ENCODE data around the gene HSD17B13. TPM values are rescaled to one million over a fixed set of nuclear protein-coding genes. Genes with fewer than 3 reads are reported as not detected.
"Not testable (repeated sequence)": the region's sequence is repeated elsewhere in the genome, so short reads cannot be mapped to it uniquely, and the experiment has no call there.

HSD17B13 gene, protein sequence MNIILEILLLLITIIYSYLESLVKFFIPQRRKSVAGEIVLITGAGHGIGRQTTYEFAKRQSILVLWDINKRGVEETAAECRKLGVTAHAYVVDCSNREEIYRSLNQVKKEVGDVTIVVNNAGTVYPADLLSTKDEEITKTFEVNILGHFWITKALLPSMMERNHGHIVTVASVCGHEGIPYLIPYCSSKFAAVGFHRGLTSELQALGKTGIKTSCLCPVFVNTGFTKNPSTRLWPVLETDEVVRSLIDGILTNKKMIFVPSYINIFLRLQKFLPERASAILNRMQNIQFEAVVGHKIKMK
- total RNA-seq = 0.31 TPM

DNA sequence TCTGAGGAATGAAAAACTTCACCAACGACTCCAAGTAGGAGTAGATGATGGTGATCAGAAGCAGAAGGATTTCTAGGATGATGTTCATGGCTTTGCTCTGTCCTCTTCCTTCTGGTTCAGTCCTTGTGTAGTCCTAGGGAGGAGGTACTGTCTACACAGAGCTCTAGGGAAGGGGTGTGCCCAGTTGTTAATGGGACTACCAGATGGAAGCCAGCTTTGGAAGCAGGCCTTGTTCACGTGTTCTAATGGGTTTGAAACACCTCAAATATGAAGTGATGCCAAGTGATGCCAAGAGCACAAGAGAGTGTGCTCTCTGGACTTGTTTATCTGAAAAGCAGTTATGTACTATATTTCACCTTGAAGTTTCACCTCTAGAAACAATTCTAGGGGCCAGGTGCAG, at the start of gene HSD17B13:
TSS of gene HSD17B13 (minus strand) at position 129 of the 400 bp plus-strand sequence. CDS start at position 88, 41 bp downstream.
- no peak for DNase-seq (ENCODE audit: low spot score)

DNA sequence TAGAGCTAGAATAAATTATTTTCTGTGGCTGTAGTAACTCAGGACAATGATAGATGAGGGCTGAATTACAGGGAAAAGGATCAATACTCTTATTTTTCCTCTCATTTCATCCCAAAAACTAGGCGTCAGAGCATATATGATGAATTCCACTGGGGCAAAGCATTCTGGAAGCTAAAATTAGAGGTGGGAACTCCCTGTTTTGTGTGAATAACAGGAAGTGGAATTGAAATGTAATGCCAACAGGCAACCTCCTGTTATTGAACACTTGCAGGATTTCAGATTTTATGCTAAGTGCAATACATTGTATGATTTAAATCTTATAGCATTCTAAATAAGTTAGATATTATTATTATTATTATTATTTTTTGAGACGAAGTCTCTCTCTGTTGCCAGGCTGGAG, 47.4 kb upstream of the HSD17B13 start:
- DNase-seq (ENCODE audit: low spot score) = no peak

DNA sequence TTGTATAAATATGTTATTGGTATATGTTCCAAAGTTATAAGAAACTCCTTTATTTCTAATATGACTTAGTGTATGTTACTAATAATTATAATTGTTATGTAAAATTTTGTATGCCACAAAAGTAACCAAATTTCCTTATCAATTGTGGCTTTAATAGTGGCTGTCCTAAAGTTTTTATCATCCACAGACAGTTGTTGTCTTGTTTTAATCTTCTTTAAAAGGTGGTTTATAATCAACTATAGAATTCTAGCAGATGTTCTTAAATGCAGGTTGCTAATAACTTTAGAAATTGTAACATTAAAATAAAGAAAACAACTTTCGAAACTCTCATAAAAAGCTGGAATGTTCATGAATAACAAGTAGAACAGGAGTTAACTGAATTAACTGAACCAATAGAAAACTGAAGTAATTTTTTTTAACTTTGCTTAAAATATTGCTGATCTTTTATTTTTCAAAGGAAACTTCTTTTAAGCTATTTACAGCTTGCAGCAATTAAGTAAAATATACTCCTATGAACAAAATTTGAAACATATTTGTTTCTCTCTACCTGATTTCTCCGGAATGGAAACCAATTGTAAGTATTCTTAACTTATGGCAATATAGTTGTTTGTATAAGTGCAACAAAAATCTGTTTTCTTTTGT, 44.0 kb upstream of the HSD17B13 start:
- no peak for DNase-seq (ENCODE audit: low spot score)

DNA sequence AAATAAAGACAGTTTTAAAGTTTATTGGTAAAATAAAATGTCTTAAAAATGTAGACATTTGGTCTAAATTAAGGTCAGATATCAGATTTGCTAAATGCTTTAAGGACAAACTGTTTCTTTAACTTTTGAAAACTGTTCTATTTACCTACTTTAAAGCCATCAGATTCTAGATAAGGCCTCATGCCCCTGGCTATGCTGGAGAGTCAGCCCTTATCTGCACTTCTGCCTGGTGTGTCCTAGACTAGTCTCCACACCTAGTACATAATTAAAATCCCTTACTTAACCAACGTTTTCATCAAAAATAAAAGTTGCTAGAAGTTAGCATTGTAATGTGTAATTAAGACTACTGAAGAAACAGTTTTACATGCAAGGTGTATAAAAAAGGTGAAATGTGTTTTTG, 42.7 kb upstream of the HSD17B13 start:
- no peak for DNase-seq (ENCODE audit: low spot score)

DNA sequence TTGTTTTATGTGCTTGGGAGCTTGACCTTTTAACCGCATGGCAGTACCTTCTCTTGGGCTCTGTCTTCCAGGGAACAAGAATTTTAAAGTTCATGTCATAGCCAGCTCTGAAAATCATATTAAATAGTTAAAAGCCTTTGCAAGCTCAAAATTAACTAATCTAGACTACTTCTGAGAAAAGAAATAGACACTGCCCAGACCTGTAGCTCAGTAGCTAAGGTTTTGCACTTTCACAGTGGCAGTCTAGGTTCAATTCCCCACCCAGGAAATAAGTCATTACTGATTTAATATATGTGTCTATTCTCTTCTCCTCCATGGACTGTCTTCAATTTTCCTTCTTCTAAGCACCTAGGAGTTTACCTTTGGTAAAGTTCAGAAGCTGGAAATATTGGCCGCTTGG, 40.9 kb upstream of the HSD17B13 start:
- no peak for DNase-seq (ENCODE audit: low spot score)

DNA sequence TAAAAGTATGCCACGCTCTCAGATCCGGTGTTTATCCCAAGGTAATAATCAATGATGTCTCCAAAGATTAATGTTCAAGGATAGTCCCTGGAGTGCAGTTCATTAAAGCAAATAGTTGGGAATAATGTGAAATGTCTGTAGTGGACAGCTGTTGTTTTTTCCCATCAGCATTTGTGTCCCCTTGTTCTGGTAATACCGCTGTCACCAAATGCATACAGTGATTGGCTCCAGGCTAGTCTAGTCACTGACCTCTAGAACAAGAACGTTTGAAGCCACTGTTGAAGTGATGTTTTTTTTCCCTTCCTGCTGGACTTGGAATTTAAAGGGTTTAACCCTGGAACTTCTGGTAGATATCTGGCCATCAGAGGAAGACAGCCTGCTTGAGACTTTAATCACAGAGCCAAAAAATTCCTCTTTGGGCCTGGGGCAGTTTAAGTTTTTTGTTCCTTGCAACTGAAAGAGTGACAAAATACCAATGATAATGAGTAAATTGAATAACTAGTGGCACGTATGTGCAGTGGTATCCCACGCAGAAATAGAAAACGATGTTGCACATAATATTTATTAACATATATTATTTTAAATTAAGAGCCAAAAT, 37.8 kb upstream of the HSD17B13 start:
- no peak for DNase-seq (ENCODE audit: low spot score)

DNA sequence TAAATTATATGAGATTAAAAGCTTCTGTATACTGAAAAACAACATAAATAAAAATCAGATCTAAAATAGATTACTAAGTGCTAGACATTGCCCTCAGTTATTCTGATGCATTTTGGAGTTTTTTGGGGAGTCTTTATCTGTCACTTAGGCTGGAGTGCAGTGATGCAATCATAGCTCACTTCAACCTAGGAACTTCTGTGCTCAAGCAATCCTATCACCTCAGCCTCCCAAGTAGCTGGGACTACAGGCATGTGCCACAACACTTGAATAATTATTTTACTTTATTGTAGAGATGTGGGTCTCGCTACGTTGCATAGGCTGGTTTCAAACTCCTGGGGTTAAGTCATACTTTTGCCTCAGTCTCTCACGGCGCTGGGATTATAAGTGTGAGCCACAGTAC, 36.6 kb upstream of the HSD17B13 start:
- DNase-seq (ENCODE audit: low spot score) = no peak

DNA sequence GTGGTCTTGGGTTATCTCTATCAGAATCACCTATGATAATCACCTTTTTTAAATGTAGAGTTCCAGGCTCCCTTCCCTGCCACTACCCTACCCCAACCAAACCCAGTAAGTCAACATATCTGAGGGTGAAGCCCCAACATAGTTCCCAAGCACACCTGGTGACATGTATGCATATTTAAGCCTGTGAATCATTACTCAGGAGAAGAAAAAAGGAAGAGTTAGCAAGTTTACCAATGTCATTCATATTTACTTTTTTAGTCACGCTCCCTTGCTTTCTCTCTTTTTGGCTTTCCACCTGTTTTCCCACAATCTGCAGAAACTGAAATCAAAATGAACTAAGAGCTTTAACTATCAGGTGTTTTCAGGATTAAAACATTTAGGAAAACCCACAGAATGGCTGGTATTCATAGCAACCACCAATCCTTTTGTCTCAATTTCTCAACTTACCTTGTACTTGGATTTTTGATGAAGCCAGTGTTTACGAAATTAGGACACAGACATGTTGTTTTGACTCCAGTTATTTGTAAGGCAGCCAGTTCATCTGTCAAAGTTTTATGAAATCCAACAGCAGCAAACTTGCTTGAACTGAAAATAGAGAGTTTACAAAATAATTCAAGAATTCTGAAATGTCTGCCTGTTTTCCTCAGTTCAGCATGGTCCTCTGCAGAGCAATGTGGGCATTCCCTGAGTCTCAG, 34.3 kb upstream of the HSD17B13 start:
- DNase-seq (ENCODE audit: low spot score) = no peak

DNA sequence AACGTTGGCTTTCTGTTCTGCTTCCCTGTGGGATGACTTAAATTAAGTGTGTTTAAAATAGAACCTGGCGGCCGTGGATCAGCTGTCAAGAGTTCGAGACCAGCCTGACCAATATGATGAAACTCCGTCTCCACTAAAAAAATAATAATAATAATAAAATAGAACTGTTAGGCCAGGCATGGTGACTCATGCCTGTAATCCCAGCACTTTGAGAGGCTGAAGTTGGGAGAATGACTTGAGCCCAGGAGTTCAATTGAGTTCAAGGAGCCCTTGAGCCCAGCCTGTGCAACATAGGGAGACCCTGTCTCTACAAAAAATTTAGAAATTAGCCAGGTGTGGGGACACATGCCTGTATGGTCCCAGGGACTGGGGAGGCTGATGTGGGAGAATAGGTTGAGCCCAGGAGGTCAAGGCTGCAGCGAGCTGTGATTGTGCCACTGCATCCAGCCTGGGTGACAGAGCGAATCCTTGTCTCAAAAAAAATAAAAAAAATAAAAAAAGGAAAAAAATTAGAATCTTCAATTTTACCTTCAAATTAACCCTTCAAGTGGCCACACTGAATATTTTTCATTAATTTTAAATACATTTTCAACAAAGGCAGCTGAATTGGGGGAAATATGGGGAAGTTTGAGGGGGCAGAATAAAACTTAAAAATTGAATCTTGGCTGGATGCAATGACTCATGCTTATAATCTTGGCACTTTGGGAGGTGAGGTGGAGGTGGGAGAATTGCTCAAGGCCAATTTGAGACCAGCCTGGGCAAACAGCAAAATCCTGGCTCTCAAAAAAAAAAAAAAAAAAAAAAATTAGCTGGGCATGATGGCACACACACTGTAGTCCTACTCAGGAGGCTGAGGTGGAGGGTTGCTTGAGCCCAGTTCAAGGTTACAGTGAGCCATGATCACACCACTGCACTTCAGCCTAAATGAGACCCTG, 31.8 kb upstream of the HSD17B13 start:
- DNase-seq (ENCODE audit: low spot score) = no peak

DNA sequence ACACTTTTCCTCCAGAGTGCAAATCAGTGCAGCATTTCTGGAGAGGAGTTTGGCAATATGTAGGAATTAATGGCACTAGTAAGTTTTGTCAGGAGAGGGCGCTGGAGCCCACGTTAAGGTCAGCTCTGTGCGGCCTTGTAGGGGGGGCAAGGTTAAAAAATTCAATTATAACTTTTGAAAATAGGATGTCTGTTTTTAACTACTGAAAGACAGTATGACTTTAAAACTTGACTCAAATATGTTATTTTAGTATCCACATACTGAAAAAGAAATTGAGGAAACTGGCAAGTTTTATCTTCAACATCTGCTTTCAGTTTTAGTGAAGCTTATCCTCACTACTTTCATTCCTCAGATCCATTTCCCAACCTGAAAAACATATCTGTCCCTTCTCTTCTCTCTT, 30.9 kb upstream of the HSD17B13 start:
- DNase-seq (ENCODE audit: low spot score) = no peak

DNA sequence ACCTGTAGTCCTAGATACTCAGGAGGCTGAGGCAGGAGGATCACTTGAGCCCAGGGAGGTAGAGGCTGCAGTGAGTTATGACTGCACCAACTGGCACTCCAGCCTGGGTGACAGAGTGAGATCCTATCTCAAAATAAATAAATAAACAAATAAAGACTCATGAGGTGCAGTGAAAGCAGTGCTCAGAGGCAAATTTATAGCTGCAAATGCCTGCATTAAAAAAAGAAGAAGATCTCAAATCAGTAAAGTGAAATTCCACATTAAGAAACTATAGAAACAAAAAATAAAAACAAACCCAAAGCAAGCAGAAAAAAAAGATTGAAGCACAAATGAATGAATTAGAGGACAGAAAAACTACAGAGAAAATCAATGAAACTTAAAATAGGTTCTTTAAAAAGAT, 22.5 kb upstream of the HSD17B13 start:
- no peak for DNase-seq (ENCODE audit: low spot score)

DNA sequence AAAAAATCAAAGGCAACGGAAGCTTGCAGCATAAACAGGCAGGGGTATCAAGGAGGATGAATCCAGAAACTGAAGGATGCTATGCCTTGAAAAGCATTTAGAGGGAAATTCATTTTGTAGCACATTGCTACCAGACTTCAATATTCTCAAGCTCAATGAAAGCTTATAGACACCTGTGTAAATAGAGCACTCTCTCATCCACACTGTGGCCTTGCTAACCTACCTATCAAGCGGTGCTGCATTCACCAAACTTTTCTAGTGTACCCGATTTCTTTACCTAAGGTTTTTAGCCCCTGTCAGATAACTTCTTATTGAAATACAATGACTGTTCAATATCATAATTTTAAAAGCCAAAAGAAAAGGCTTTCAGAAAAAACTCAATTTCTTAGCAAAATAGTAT, 20.2 kb upstream of the HSD17B13 start:
- DNase-seq (ENCODE audit: low spot score) = no peak

DNA sequence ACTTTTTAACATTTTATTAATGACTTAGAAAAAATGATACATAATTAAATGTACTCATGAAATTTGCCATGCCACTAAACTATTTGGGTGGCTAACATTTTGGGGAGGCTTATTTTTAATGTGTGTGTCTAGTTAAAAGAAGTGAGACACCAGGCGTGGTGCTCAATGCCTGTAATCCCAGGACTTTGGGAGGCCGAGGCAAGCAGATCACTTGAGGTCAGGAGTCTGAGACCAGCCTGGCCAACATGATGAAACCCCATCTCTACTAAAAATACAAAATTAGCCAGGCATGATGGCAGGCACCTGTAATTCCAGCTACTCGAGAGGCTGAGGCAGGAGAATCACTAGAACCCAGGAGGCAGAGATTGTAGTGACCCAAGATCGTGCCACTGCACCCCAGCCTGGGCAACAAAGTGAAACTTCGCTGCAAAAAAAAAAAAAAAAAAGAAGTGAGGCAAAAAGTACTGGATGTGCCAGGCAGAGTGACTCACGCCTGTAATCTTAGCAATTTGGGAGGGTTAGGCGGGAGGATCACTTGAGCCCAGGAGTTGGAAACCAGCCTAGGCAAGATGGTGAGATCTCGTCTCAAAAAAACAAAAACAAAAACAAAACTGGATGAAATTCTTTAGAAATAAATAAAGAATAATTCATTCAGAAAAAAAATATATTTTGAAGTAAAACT, 19.4 kb upstream of the HSD17B13 start:
- DNase-seq (ENCODE audit: low spot score) = not testable (repeated sequence)

DNA sequence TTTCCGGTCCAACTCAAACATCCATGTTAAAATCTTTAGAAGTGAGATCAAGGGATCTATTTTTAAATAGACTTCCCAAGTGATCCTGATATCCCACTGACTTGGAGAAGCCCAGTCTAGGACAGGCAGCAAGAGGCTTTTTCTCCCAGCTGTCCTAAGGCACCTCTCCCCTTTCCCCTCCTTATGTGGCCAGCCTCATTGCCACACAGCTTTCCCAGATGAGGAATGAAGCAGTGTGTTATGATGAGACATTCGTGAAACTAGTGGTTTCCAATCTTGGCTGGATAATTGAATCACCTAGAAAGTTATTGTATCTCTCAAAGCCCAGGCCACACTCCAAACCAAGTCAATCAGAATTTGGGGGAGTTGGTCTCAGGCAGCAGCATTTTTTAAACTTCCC, 16.8 kb upstream of the HSD17B13 start:
- DNase-seq (ENCODE audit: low spot score) = no peak

DNA sequence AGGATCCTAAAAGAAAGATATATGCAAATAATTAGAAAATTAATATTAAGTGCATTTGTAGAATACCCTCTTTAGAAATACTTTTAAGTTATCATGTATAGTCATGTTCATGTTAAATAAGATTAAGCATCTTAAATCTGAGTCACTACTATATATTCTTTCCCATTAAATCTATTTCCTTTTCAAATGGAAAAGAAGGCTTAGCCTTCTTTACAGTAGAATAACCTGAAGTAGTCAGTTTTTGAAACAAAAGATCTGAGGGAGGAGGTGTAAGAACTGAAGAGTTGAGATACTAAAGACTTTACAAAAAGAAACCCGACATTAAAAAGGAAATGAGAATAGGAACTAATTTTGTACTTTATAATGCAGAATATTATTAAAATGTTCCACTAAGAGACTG, 14.7 kb upstream of the HSD17B13 start:
- no peak for DNase-seq (ENCODE audit: low spot score)

DNA sequence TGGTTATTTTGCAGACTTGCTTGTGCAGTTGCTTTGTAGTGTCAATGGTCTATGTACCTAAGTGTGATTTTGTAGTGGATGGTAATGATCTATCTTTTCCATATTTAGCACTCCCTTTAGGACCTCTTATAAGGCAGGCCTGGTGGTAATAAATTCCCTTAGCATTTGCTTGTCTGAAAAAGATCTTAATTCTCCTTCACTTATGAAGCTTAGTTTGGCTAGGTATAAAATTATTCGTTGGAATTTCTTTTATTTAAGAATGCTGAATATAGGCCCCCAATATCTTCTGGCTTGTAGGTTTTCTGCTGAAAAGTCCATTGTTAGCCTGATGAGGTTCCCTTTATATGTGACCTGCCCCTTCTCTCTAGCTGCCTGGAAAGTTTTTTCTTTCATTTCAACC, 10.6 kb upstream of the HSD17B13 start:
- no peak for DNase-seq (ENCODE audit: low spot score)

DNA sequence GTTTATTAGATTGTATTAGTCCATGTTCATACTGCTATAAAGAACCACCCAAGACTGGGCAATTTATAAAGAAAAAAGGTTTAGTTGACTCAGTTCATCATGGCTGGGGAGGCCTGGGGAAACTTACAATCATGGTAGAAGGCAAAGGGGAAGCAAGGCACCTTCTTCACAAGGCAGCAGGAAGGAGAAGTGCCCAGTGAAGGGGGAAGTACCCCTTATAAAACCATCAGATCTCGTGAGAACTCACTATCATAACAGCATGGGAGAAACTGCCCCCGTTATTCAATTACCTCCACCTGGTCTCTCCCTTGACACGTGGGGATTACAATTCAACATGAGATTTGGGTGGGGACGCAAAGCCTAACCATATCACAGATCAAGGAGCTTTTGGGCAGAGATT, 8.1 kb upstream of the HSD17B13 start:
- DNase-seq (ENCODE audit: low spot score) = no peak

DNA sequence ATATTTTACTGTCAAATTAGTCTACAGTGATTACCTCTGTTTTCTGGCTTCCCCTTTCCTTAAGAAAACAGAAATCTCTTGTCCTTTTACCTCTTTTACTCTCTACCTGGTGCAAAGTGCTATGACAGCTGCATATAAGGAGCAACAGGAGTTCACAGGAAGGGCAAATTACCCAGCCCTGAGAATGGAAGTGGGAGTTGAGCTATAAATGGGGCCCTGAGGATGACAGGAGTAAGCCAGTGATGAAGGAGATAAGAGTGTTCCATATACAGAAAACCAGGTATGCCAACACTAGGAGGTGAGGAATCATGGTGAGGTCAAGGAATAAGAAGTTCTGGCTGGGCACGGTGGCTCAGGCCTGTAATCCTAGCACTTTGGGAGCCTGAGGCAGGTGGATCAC, 4.5 kb upstream of the HSD17B13 start:
- no peak for DNase-seq (ENCODE audit: low spot score)

DNA sequence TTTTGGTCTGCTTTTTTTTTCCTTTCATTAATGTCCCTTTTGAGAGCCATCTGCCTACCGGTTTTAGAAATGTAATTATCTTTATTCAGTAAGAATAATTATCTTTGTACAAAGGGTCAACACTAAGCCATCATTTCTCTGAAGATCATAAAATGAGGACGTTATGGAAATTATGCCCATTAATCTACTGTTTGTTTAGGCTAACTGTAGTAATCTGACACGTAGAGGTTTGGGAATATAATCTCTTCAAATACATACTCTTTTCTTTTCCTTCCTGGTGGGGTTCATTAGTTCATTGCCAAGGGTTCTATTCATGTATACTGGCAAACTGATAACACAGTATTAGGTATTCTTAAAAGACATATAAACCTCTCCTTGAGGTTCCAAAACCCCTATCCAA, 3.8 kb upstream of the HSD17B13 start:
- DNase-seq (ENCODE audit: low spot score) = no peak

DNA sequence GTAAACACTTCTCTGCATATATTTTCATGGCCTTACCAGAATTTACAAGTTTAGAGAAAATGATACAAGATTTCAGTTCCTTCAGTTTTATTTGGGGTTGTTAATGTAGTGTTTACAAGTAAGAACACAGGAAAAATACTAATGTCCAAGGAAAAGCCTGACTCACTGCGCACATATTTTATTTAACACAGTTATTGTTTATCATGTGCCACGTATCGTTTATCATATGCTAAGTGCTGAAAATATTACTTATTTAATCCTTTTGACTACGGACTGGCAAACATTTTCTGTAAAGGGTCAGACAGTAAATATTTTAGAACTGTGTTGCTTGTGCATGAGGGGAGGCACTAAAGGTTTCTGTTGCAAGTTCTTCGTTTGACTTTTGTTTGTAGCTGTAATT, 794 bp downstream of the HSD17B13 start:
- no peak for DNase-seq (ENCODE audit: low spot score)

DNA sequence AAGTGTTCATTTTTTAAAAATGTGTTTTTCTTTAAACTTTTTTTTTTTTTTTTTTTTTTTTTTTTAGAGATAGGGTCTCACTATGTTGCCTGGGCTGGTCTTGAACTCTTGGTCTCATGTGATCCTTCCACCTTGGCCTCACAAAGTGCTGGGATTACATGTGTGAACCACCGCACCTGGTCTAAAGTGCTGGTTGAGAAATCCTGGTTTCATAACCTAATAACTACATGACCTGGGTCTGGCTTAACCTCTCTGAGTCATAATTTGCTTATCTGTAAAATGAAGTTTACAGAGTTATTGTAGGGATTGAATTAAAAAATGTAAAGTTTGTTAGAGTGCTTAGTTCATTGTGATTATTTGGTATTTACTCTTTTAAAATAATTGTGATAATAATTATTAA, 5.2 kb downstream of the HSD17B13 start:
- no peak for DNase-seq (ENCODE audit: low spot score)

All from ureter (tissue), 1 donor.